Esophagus muscularis mucosa (tissue), 4 donors: ENCODE measurements around the gene NEFH.

Source experiments
- CTCF ChIP-seq, 3 experiments: fragments of 200-600 bp in 2 of 3; fragments of 450-650 bp in 1 of 3; sonication (generic) in 2 of 3; IDR thresholded peaks; one replicate each; pipeline ENCODE4 v1.5.1; 2017 to 2019; ENCODE audit warnings: antibody characterized with exemption in 3 of 3, mild to moderate bottlenecking in 2 of 3, moderate library complexity in 1 of 3
- EP300 ChIP-seq: sonication (generic); formaldehyde crosslinking; IDR thresholded peaks from one replicate; pipeline ENCODE4 v1.6.1; 2017; ENCODE audit warnings: antibody characterized with exemption
- POLR2A ChIP-seq: fragments of 450-650 bp; IDR thresholded peaks from one replicate; pipeline ENCODE4 v1.6.1; 2017; ENCODE audit warnings: antibody characterized with exemption, moderate library complexity, mild to moderate bottlenecking, low read depth
- POLR2AphosphoS5 ChIP-seq, 2 donors: sonication (generic); formaldehyde crosslinking; IDR thresholded peaks; one replicate each; pipeline ENCODE4 v1.6.1; 2017; ENCODE audit warnings: antibody characterized with exemption in 2 of 2

DNA sequence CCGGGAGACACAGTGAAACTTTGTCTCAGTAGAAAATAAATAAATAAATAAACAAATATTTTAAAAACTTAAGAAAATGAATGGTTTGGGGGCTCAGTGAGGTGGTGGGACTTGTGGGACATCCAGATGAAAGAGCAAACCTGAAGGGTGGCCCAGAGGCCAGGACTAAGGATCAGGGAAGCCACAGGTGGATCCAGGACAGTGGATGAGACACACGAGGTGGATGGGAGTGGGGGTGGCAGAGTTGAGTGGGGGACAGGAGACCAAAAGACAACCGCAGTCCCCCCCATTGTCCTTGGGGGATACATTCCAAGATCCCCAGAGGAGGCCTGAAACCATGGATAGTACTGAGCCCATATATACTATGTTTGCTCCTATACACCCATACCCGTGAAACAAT, 34.5 kb upstream of the NEFH start:
- TF ChIP-seq POLR2AphosphoS5 (IDR thresholded peaks at IDR 0.05) (no peak), POLR2A (no peak), CTCF (IDR thresholded peaks at IDR 0.05) (no peak), EP300 (no peak)
